MCF 10A (cell line): Measurements from ENCODE around the gene OR2M7. TPM values are rescaled to one million over a fixed set of nuclear protein-coding genes. Genes with fewer than 3 reads are reported as not detected.

Source experiments
- Bru-seq: library from RNA; stranded (reverse); fragments of 400-500 nt; gene quantifications from one replicate; lab custom pipeline; 2021; lab: Mats Ljungman, UMichigan
- BruChase-seq, 2 experiments: library from RNA; stranded (reverse); fragments of 400-500 nt; gene quantifications; one replicate each; lab custom pipeline; 2021; lab: Mats Ljungman, UMichigan
- BruUV-seq: library from RNA; stranded (reverse); fragments of 400-500 nt; replicated peaks from 2 replicates; lab custom pipeline; 2021; lab: Mats Ljungman, UMichigan
- CTCF ChIA-PET: fragments of 300-600 bp; sonication (Branson Sonifier 250); formaldehyde crosslinking; extraction: SDS; loops from one replicate; lab custom pipeline; 2021; ENCODE audit warnings: antibody characterized with exemption, inconsistent platforms; lab: Yijun Ruan, JAX
- POLR2A ChIA-PET: fragments of 300-600, 350-650 bp; sonication (Branson Sonifier 250); formaldehyde crosslinking; extraction: SDS; loops from one replicate; lab custom pipeline; 2020; ENCODE audit warnings: antibody characterized with exemption, inconsistent platforms; lab: Yijun Ruan, JAX
- DNase-seq: peaks from one replicate; pipeline ENCODE4 v3.0.0-alpha.2; 2018; ENCODE audit not compliant: unreplicated experiment
- H3K27ac Mint-ChIP-seq: one replicate; pipeline ENCODE4 v1.8.0; 2022; ENCODE audit warnings: mild to moderate bottlenecking, low read depth, mixed read lengths; ENCODE audit not compliant: unreplicated experiment
- H3K27me3 Mint-ChIP-seq: one replicate; pipeline ENCODE4 v1.8.0; 2022; ENCODE audit warnings: mixed read lengths; ENCODE audit not compliant: insufficient read depth, unreplicated experiment
- H3K36me3 Mint-ChIP-seq: one replicate; pipeline ENCODE4 v1.8.0; 2022; ENCODE audit warnings: mild to moderate bottlenecking, moderate library complexity, mixed read lengths; ENCODE audit not compliant: insufficient read depth, unreplicated experiment
- H3K4me1 Mint-ChIP-seq: one replicate; pipeline ENCODE4 v1.8.0; 2022; ENCODE audit warnings: mixed read lengths; ENCODE audit not compliant: insufficient read depth, unreplicated experiment
- H3K4me3 Mint-ChIP-seq: one replicate; pipeline ENCODE4 v1.8.0; 2022; ENCODE audit warnings: mild to moderate bottlenecking, moderate library complexity, mixed read lengths; ENCODE audit not compliant: unreplicated experiment
- H3K9me3 Mint-ChIP-seq: one replicate; pipeline ENCODE4 v1.8.0; 2022; ENCODE audit warnings: mixed read lengths; ENCODE audit not compliant: unreplicated experiment
- intact Hi-C: fragments of 100-400 bp; cut with micrococcal nuclease; formaldehyde crosslinking; loops from 2 replicates; pipeline ENCODE4 v1.14.1; 2022
- long read RNA-seq: library from polyadenylated mRNA; stranded (forward); transcript quantifications from one replicate; pipeline ENCODE4 v2.0.0, GENCODE V29; 2022
- total RNA-seq: library from RNA; stranded (reverse); gene quantifications from 2 replicates; pipeline ENCODE4 v1.2.3, GENCODE V29; 2022
- TF ChIP-seq, protein P1 (sequence below): fragments of 200-600 bp; IDR thresholded peaks from one replicate; pipeline ENCODE4 v1.8.0; 2022; ENCODE audit warnings: antibody characterized with exemption, mild to moderate bottlenecking; ENCODE audit not compliant: unreplicated experiment

Gene OR2M7, protein sequence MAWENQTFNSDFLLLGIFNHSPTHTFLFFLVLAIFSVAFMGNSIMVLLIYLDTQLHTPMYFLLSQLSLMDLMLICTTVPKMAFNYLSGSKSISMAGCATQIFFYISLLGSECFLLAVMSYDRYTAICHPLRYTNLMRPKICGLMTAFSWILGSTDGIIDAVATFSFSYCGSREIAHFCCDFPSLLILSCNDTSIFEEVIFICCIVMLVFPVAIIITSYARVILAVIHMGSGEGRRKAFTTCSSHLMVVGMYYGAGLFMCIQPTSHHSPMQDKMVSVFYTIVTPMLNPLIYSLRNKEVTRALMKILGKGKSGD
- not detected in 2 replicates for total RNA-seq
- Bru-seq, nascent RNA, result not detected
- not detected for BruChase-seq, experiment 1, labeled RNA remaining after a 6-hour chase
- BruChase-seq, experiment 2, labeled RNA remaining after a 2-hour chase, result not detected
- long read RNA-seq, result 0 reads

DNA sequence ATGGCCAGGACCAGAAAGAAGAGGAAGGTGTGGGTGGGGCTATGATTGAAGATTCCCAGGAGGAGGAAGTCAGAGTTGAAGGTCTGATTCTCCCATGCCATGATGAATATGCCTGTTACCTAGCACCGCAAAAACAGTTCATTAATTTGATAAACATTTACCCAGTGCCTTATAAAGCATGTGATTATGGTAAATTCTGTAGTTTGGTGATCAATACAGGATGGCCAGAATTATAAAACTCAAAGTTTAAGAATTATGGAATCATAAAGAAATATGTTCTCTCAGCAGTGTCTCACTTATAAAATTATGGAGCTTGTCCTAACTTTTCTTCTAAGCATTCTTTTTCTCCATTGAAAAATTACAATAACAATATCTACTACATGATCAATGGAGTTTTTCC is at the start of gene OR2M7:
TSS of gene OR2M7 (minus strand) at position 101 of the 400 bp plus-strand sequence. CDS start at position 101, 0 bp downstream.
- CTCF ChIA-PET, result no interaction called here
- DNase-seq, result no peak
- POLR2A ChIA-PET, result no interaction called here
- Mint-ChIP-seq H3K27me3 (no peaks in the 10 kb centered on the region), H3K27ac (no peak within 1 kb of the TSS), H3K9me3 (peaks cover 26% of the 10 kb centered on the region), H3K4me1 (no peaks in the 10 kb centered on the region), H3K4me3 (no peak within 1 kb of the TSS), H3K36me3 (no peaks in the 10 kb centered on the region)
- TF ChIP-seq, protein P1, sequence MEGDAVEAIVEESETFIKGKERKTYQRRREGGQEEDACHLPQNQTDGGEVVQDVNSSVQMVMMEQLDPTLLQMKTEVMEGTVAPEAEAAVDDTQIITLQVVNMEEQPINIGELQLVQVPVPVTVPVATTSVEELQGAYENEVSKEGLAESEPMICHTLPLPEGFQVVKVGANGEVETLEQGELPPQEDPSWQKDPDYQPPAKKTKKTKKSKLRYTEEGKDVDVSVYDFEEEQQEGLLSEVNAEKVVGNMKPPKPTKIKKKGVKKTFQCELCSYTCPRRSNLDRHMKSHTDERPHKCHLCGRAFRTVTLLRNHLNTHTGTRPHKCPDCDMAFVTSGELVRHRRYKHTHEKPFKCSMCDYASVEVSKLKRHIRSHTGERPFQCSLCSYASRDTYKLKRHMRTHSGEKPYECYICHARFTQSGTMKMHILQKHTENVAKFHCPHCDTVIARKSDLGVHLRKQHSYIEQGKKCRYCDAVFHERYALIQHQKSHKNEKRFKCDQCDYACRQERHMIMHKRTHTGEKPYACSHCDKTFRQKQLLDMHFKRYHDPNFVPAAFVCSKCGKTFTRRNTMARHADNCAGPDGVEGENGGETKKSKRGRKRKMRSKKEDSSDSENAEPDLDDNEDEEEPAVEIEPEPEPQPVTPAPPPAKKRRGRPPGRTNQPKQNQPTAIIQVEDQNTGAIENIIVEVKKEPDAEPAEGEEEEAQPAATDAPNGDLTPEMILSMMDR, result no peak
- intact Hi-C loops, result no loop called here
- BruUV-seq, result no TSS peak

DNA sequence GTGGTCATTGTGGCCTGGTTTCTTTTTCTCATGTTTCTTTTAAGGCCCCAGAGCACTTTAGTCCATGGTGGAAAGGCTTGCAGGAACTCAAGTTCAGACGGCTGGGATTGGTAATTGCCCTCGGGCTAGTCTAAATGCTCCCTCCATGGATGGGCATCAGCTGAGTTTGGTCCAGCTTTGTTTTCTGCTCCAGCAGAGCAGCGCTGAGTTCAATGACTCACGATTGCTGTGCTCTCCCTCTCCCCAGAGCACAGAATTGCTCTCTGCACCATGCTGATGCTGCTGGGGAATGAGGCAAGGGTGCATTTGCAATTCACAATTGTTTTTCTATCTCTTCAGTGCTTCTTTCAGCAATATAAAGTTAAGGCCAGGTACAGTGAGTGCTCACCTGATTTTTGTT is 49.4 kb upstream of the OR2M7 start:
- TF ChIP-seq, protein P1, result no peak

DNA sequence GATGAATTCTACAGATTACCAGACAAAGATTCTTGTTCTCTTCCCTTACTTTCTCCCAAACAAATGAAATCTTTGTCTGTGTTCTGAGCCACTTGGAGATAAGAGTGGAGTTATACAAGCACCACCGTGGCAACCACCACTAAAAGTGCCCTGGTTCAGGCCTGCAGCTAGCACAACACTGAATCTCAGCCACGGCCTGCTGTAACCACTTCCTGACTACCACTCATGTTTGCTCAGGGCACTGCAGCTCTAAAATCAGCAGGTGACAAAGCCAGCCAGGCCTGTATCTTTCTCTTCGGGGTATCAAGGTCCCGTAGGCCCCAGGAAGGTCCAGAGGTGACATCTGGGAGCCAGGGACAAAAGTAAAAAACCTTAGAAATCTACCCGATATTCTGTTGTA is 48.0 kb upstream of the OR2M7 start:
- H3K27me3 Mint-ChIP-seq, result no peaks in the 10 kb centered on the region
- no peak overlapping the region for H3K27ac Mint-ChIP-seq
- no peaks in the 10 kb centered on the region for H3K36me3 Mint-ChIP-seq
- intact Hi-C loops, result no loop called here
- peaks cover 7% of the 10 kb centered on the region for H3K9me3 Mint-ChIP-seq
- H3K4me1 Mint-ChIP-seq, result peaks cover 16% of the 10 kb centered on the region
- no peak overlapping the region for H3K4me3 Mint-ChIP-seq
- POLR2A ChIA-PET, result interaction anchor here (0.7 kb wide), 1 partner anchor 304 kb away, joined by 3 read pairs; no protein-coding TSS in a partner anchor
- TF ChIP-seq, protein P1, result no peak
- BruUV-seq, result no TSS peak
- no peak for DNase-seq
- CTCF ChIA-PET, result interaction anchor here (0.6 kb wide), 2 partner anchors 56 to 216 kb away, joined by 3 to 4 read pairs; no protein-coding TSS in a partner anchor

More for the DNA sequence above, 49.4 kb upstream of the OR2M7 start:
- Mint-ChIP-seq H3K9me3 (peaks cover 7% of the 10 kb centered on the region), H3K27me3 (no peaks in the 10 kb centered on the region), H3K4me1 (peaks cover 16% of the 10 kb centered on the region), H3K27ac (no peak overlapping the region), H3K4me3 (no peak overlapping the region), H3K36me3 (no peaks in the 10 kb centered on the region)
- DNase-seq, result peak; percentile 11
- intact Hi-C loops, result no loop called here
- no TSS peak for BruUV-seq
- POLR2A ChIA-PET, result no interaction called here
- CTCF ChIA-PET, result interaction anchor here (0.6 to 1.4 kb wide), 2 partner anchors 131 to 693 kb away, joined by 3 to 7 read pairs; no protein-coding TSS in a partner anchor

DNA sequence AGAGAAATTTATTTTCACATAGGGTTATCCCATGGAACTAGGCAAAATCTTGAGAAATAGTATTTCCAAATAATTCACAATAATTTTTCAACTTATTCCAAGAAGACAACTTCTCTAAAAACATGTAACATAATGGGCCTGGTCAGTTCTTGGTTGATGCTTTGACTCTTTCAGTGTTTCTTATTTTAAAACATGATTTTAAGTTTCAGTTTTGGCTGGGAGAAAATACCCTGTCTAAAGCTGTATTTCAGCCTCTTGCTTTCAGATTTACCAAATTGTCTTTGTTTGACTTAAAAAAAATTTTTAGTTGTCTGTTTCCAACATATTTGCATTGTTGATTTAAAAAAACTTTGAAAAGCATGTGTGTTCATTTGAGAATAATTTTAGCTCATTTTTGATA is 42.2 kb upstream of the OR2M7 start:
- no peak for DNase-seq
- H3K4me1 Mint-ChIP-seq, result no peaks in the 10 kb centered on the region
- H3K27ac Mint-ChIP-seq, result no peak overlapping the region
- no peaks in the 10 kb centered on the region for H3K27me3 Mint-ChIP-seq
- TF ChIP-seq, protein P1, result no peak
- no TSS peak for BruUV-seq
- no peak overlapping the region for H3K4me3 Mint-ChIP-seq
- intact Hi-C loops, result no loop called here
- POLR2A ChIA-PET, result interaction anchor here (1.2 to 1.3 kb wide), 2 partner anchors 9 to 28 kb away, joined by 3 to 4 read pairs; partner anchors contain the start of gene OR2T6
- H3K9me3 Mint-ChIP-seq, result peaks cover 17% of the 10 kb centered on the region
- CTCF ChIA-PET, result no interaction called here
- H3K36me3 Mint-ChIP-seq, result no peaks in the 10 kb centered on the region
